GM19324 (cell line): ENCODE data around the gene SLC38A6.
"Not testable (repeated sequence)": the region's sequence is repeated elsewhere in the genome, so short reads cannot be mapped to it uniquely, and the experiment has no call there.

Experiments
- ATAC-seq: cut with Tn5 transposase; IDR thresholded peaks from one replicate; pipeline ENCODE4 v1.9.1; 2021; ENCODE audit warnings: mild to moderate bottlenecking, moderate library complexity; ENCODE audit not compliant: unreplicated experiment, low FRiP score

SLC38A6 gene

GRCh38 chr14:61048640-61049039 is 67.6 kb downstream of the SLC38A6 start:
- ATAC-seq: no peak

- ATAC-seq: no peak
Observed at GRCh38 chr14:61050417-61050816, 69.4 kb downstream of the SLC38A6 start.

- no peak for ATAC-seq
Observed at GRCh38 chr14:61051051-61051450, 70.0 kb downstream of the SLC38A6 start.

- ATAC-seq: no peak
Observed at GRCh38 chr14:61051621-61052020, 70.6 kb downstream of the SLC38A6 start.

- no peak for ATAC-seq
Observed at GRCh38 chr14:61063461-61063860, 82.4 kb downstream of the SLC38A6 start.

- ATAC-seq: no peak
Observed at GRCh38 chr14:61064210-61064609, 83.2 kb downstream of the SLC38A6 start.

GRCh38 chr14:61064856-61065255 is 83.8 kb downstream of the SLC38A6 start:
- ATAC-seq: no peak

GRCh38 chr14:61065656-61066055 is 84.6 kb downstream of the SLC38A6 start:
- ATAC-seq: no peak

GRCh38 chr14:61072442-61072841 is 91.4 kb downstream of the SLC38A6 start:
- not testable (repeated sequence) for ATAC-seq

- ATAC-seq: no peak
Observed at GRCh38 chr14:61074852-61075251, 93.8 kb downstream of the SLC38A6 start.

- no peak for ATAC-seq
Observed at GRCh38 chr14:61076556-61076955, 95.5 kb downstream of the SLC38A6 start.

GRCh38 chr14:61077437-61077836 is 96.4 kb downstream of the SLC38A6 start:
- no peak for ATAC-seq

- no peak for ATAC-seq
Observed at GRCh38 chr14:61077951-61078720, 97.1 kb downstream of the SLC38A6 start.

GRCh38 chr14:61080591-61081010 is 99.6 kb downstream of the SLC38A6 start:
- no peak for ATAC-seq

- no peak for ATAC-seq
Observed at GRCh38 chr14:61088081-61088480, 107.0 kb downstream of the SLC38A6 start.

GRCh38 chr14:61089126-61089750 is 108.2 kb downstream of the SLC38A6 start:
- no peak for ATAC-seq

GRCh38 chr14:61090432-61091216 is 109.6 kb downstream of the SLC38A6 start:
- ATAC-seq: no peak

GRCh38 chr14:61091657-61092273 is 110.7 kb downstream of the SLC38A6 start:
- no peak for ATAC-seq

- not testable (repeated sequence) for ATAC-seq
Observed at GRCh38 chr14:61098096-61098495, 117.1 kb downstream of the SLC38A6 start.

GRCh38 chr14:61098721-61099120 is 117.7 kb downstream of the SLC38A6 start:
- ATAC-seq: no peak
